Measurements from ENCODE around the gene HOXB5. TPM values are rescaled to one million over a fixed set of nuclear protein-coding genes. Genes with fewer than 3 reads are reported as not detected.

The HOXB5 gene
- total and polyA plus RNA-seq, 10 of the 15 experiments (the other 5 are each of a cell fraction or from before 2014, with no cell fraction given) = not detected

GRCh38 chr17:48584223-48584741 lies 9.3 kb downstream of the HOXB5 start:
- no peaks in the 10 kb centered on the region for H3K79me2 ChIP-seq (ENCODE audit: control insufficient read depth, insufficient read depth, low read length)
- intact Hi-C loops (cut with micrococcal nuclease; ENCODE audit: unreplicated experiment) (no loop called here), in situ Hi-C loops (cut with MboI) (no loop called here)
- H3K4me1 ChIP-seq (ENCODE audit: control insufficient read depth, insufficient read depth, low read length) = peaks cover 10% of the 10 kb centered on the region
- DNase-seq (ENCODE audit: low read depth, low spot score) (no peak), ATAC-seq (no peak), FAIRE-seq (no peak)
- H3K4me3 ChIP-seq = no peak overlapping the region
- H3K4me2 ChIP-seq (ENCODE audit: control insufficient read depth, insufficient read depth) = no peak overlapping the region
- BruUV-seq (replicated peaks) = no TSS peak
- no peaks in the 10 kb centered on the region for H3K36me3 ChIP-seq (ENCODE audit: control insufficient read depth in 2 of 2, insufficient read depth in 2 of 2, low read length in 1 of 2)
- H3K9ac ChIP-seq (ENCODE audit: control insufficient read depth, insufficient read depth, low read length) = no peak overlapping the region
- no peaks in the 10 kb centered on the region for H3K9me3 ChIP-seq (replicated peaks; ENCODE audit: control insufficient read depth, insufficient read depth, low read length)
- H2AFZ ChIP-seq (ENCODE audit: control insufficient read depth, low read depth, low read length) = no peak overlapping the region
- POLR2A ChIA-PET = no interaction called here
- CTCF ChIA-PET = interaction anchor here (0.7 to 2.4 kb wide), 9 partner anchors 28 to 473 kb away, joined by 3 to 9 read pairs (median 4); no protein-coding TSS in a partner anchor
- 50% methylated on average over 2 of the region's 2 CpGs for WGBS (ENCODE audit: insufficient coverage, insufficient replicate concordance, low lambda C conversion rate, missing lambda C conversion rate)
- TF ChIP-seq ATF3 (IDR thresholded peaks at IDR 0.05; ENCODE audit: borderline replicate concordance, extremely low read depth, low read depth, low read length) = no peak
- TF ChIP-seq ZNF384 (IDR thresholded peaks at IDR 0.05; ENCODE audit: borderline replicate concordance, low read depth, low read length) = no peak
- TF ChIP-seq GATAD2B (conservative IDR thresholded peaks at IDR 0.05; ENCODE audit: low read depth) = no peak
- TF ChIP-seq STAT3 (IDR thresholded peaks at IDR 0.05; ENCODE audit: low read depth, low read length) = no peak
- TF ChIP-seq TCF12 (IDR thresholded peaks at IDR 0.05; ENCODE audit: low read depth, low read length) = no peak
- RAD21 ChIA-PET (ENCODE audit: unreplicated experiment) = interaction anchor here (0.8 to 2.2 kb wide), 6 partner anchors 73 to 504 kb away, joined by 3 to 7 read pairs (median 4); no protein-coding TSS in a partner anchor
- SMC1A ChIA-PET (ENCODE audit: uncharacterized antibody, unreplicated experiment) = interaction anchor here (0.8 to 1.0 kb wide), 3 partner anchors 237 to 504 kb away, joined by 3 read pairs; no protein-coding TSS in a partner anchor
- no peak overlapping the region for H3K27ac ChIP-seq (ENCODE audit: control insufficient read depth, insufficient read depth)
- H3K27me3 ChIP-seq (replicated peaks in 1 of 2; ENCODE audit: control insufficient read depth in 2 of 2, insufficient read depth in 2 of 2, low read length in 1 of 2) = peaks cover 0 to 4% of the 10 kb centered on the region in 2 experiments; a peak in 1 of 4 replicates
- H4K20me1 ChIP-seq (ENCODE audit: control insufficient read depth, insufficient read depth) = no peaks in the 10 kb centered on the region

GRCh38 chr17:48583708-48584222 lies 9.8 kb downstream of the HOXB5 start:
- H3K27ac ChIP-seq (ENCODE audit: control insufficient read depth, insufficient read depth) = no peak overlapping the region
- FAIRE-seq (no peak), DNase-seq (ENCODE audit: low read depth, low spot score) (no peak), ATAC-seq (no peak)
- 72% methylated on average over 3 of the region's 3 CpGs for WGBS (ENCODE audit: insufficient coverage, insufficient replicate concordance, low lambda C conversion rate, missing lambda C conversion rate)
- ChIA-PET SMC1A (ENCODE audit: uncharacterized antibody, unreplicated experiment) (interaction anchor here (0.7 to 1.9 kb wide), 13 partner anchors 22 to 504 kb away, joined by 3 to 11 read pairs (median 4); no protein-coding TSS in a partner anchor), CTCF (interaction anchor here (0.6 to 2.4 kb wide), 11 partner anchors 28 to 472 kb away, joined by 3 to 9 read pairs (median 4); no protein-coding TSS in a partner anchor), RAD21 (ENCODE audit: unreplicated experiment) (interaction anchor here (0.8 to 2.2 kb wide), 10 partner anchors 17 to 504 kb away, joined by 3 to 7 read pairs (median 3); no protein-coding TSS in a partner anchor), POLR2A (interaction anchor here (1.5 to 1.8 kb wide), 2 partner anchors 9 to 71 kb away, joined by 4 to 6 read pairs; partner anchors contain the start of gene HOXB5)
- intact Hi-C loops (cut with micrococcal nuclease; ENCODE audit: unreplicated experiment) (no loop called here), in situ Hi-C loops (cut with MboI) (no loop called here)
- no peaks in the 10 kb centered on the region for H3K9me3 ChIP-seq (replicated peaks; ENCODE audit: control insufficient read depth, insufficient read depth, low read length)
- H3K4me3 ChIP-seq = no peak overlapping the region
- peaks cover 0 to 4% of the 10 kb centered on the region in 2 experiments; a peak in 1 of 4 replicates for H3K27me3 ChIP-seq (replicated peaks in 1 of 2; ENCODE audit: control insufficient read depth in 2 of 2, insufficient read depth in 2 of 2, low read length in 1 of 2)
- no peaks in the 10 kb centered on the region for H3K79me2 ChIP-seq (ENCODE audit: control insufficient read depth, insufficient read depth, low read length)
- no peaks in the 10 kb centered on the region for H3K36me3 ChIP-seq (ENCODE audit: control insufficient read depth in 2 of 2, insufficient read depth in 2 of 2, low read length in 1 of 2)
- H3K9ac ChIP-seq (ENCODE audit: control insufficient read depth, insufficient read depth, low read length) = no peak overlapping the region
- H3K4me2 ChIP-seq (ENCODE audit: control insufficient read depth, insufficient read depth) = no peak overlapping the region
- no peak overlapping the region for H2AFZ ChIP-seq (ENCODE audit: control insufficient read depth, low read depth, low read length)
- H4K20me1 ChIP-seq (ENCODE audit: control insufficient read depth, insufficient read depth) = no peaks in the 10 kb centered on the region
- no TSS peak for BruUV-seq (replicated peaks)
- peaks cover 10% of the 10 kb centered on the region for H3K4me1 ChIP-seq (ENCODE audit: control insufficient read depth, insufficient read depth, low read length)
- no peak for TF ChIP-seq BHLHE40 (IDR thresholded peaks at IDR 0.05; ENCODE audit: borderline replicate concordance in 1 of 2, low read depth in 2 of 2, low read length in 1 of 2)
- TF ChIP-seq TCF3 (IDR thresholded peaks at IDR 0.05; ENCODE audit: borderline replicate concordance, insufficient read depth, low read depth, low read length) = no peak
- no peak for TF ChIP-seq ZSCAN29 (IDR thresholded peaks at IDR 0.05)
- no peak for TF ChIP-seq RAD21 (IDR thresholded peaks at IDR 0.05; ENCODE audit: insufficient read depth, low read depth, low read length)
- TF ChIP-seq SREBF2 (IDR thresholded peaks at IDR 0.05; ENCODE audit: low read length) = no peak
- TF ChIP-seq TCF7 (IDR thresholded peaks at IDR 0.05; ENCODE audit: borderline replicate concordance) = no peak
- TF ChIP-seq RAD51 (IDR thresholded peaks at IDR 0.05) = no peak

Data from GM12878 (cell line).